Smooth muscle cell (in vitro differentiated cells): ENCODE measurements around the gene LRRC32. TPM values are rescaled to one million over a fixed set of nuclear protein-coding genes. Genes with fewer than 3 reads are reported as not detected.

ENCODE experiments used
- DNase-seq: peaks from one replicate; lab custom pipeline; 2025; ENCODE audit not compliant: unreplicated experiment; lab: John Stamatoyannopoulos, UW
- H2AFZ ChIP-seq: fragments of 200-600 bp; sonication (generic); 2 replicates; pipeline ENCODE4 v1.6.0; 2016; ENCODE audit warnings: antibody characterized with exemption, low read depth, mild to moderate bottlenecking
- H3F3A ChIP-seq: fragments of 200-600 bp; sonication (generic); 2 replicates; pipeline ENCODE4 v1.6.0; 2017; ENCODE audit warnings: antibody characterized with exemption, low read depth
- H3K27ac ChIP-seq: fragments of 200-600 bp; sonication (generic); 2 replicates; pipeline ENCODE4 v1.5.1; 2016; ENCODE audit warnings: low read depth, mild to moderate bottlenecking
- H3K27me3 ChIP-seq: fragments of 200-600 bp; sonication (generic); 2 replicates; pipeline ENCODE4 v1.6.1; 2016; ENCODE audit warnings: low read depth, mild to moderate bottlenecking
- H3K36me3 ChIP-seq: fragments of 200-600 bp; sonication (generic); 2 replicates; pipeline ENCODE4 v1.5.1; 2016; ENCODE audit warnings: low read depth
- H3K4me1 ChIP-seq: fragments of 200-600 bp; sonication (generic); 2 replicates; pipeline ENCODE4 v1.5.1; 2016; ENCODE audit warnings: low read depth
- H3K4me2 ChIP-seq: fragments of 200-600 bp; sonication (generic); 2 replicates; pipeline ENCODE4 v1.6.0; 2016; ENCODE audit warnings: mild to moderate bottlenecking
- H3K4me3 ChIP-seq: fragments of 200-600 bp; sonication (generic); 2 replicates; pipeline ENCODE4 v1.5.1; 2016; ENCODE audit warnings: mild to moderate bottlenecking
- H3K79me2 ChIP-seq: fragments of 200-600 bp; sonication (generic); 2 replicates; pipeline ENCODE4 v1.6.0; 2016; ENCODE audit warnings: low read depth, mild to moderate bottlenecking
- H3K9ac ChIP-seq: fragments of 200-600 bp; sonication (generic); 2 replicates; pipeline ENCODE4 v1.6.0; 2016; ENCODE audit warnings: low read depth
- H3K9me3 ChIP-seq: fragments of 200-600 bp; sonication (generic); replicated peaks from 2 replicates; pipeline ENCODE4 v1.5.1; 2016; ENCODE audit warnings: low read depth
- H4K20me1 ChIP-seq: fragments of 200-600 bp; sonication (generic); 2 replicates; pipeline ENCODE4 v1.6.0; 2016; ENCODE audit warnings: low read depth
- WGBS: methylation state at CpG from one replicate; pipeline ENCODE4 v1.1.7; 2016; ENCODE audit warnings: low lambda C conversion rate; 5-methylcytosine and 5-hydroxymethylcytosine counted together
- polyA plus RNA-seq: library from polyadenylated mRNA; unstranded; fragments of >200 nt; fragmentation: Nextera tagmentation; extraction: Ambion mirVana; gene quantifications from 2 replicates; pipeline ENCODE4 v1.2.1, GENCODE V29; 2016
- total RNA-seq: library from RNA; depleted of rRNA; stranded (reverse); fragments of >200 nt; gene quantifications from 2 replicates; pipeline ENCODE4 v1.2.3, GENCODE V29; 2014
- TF ChIP-seq, protein P1 (sequence below): fragments of 200-600 bp; sonication (generic); IDR thresholded peaks from 2 replicates; pipeline ENCODE4 v1.5.1; 2017; ENCODE audit warnings: borderline replicate concordance, mild to moderate bottlenecking, antibody characterized with exemption; ENCODE audit not compliant: insufficient read depth, poor library complexity, severe bottlenecking

LRRC32 gene
- total and polyA plus RNA-seq, 2 experiments from 2014 or later = 171 to 444 TPM

GRCh38 chr11:76624500-76625379 is 45.8 kb downstream of the LRRC32 start:
- TF ChIP-seq, protein P1, sequence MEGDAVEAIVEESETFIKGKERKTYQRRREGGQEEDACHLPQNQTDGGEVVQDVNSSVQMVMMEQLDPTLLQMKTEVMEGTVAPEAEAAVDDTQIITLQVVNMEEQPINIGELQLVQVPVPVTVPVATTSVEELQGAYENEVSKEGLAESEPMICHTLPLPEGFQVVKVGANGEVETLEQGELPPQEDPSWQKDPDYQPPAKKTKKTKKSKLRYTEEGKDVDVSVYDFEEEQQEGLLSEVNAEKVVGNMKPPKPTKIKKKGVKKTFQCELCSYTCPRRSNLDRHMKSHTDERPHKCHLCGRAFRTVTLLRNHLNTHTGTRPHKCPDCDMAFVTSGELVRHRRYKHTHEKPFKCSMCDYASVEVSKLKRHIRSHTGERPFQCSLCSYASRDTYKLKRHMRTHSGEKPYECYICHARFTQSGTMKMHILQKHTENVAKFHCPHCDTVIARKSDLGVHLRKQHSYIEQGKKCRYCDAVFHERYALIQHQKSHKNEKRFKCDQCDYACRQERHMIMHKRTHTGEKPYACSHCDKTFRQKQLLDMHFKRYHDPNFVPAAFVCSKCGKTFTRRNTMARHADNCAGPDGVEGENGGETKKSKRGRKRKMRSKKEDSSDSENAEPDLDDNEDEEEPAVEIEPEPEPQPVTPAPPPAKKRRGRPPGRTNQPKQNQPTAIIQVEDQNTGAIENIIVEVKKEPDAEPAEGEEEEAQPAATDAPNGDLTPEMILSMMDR = no peak
- H3F3A ChIP-seq = no peaks in the 10 kb centered on the region
- H3K4me3 ChIP-seq = no peak overlapping the region
- DNase-seq = no peak
- no peaks in the 10 kb centered on the region for H3K36me3 ChIP-seq
- peak overlapping the region; percentile 94 for H3K27ac ChIP-seq
- H2AFZ ChIP-seq = no peak overlapping the region
- peaks cover 14% of the 10 kb centered on the region for H3K4me1 ChIP-seq
- no peaks in the 10 kb centered on the region for H3K79me2 ChIP-seq
- H4K20me1 ChIP-seq = no peaks in the 10 kb centered on the region
- H3K9me3 ChIP-seq = no peaks in the 10 kb centered on the region
- WGBS = 64% methylated on average over 15 of the region's 15 CpGs
- H3K4me2 ChIP-seq = no peak overlapping the region
- no peak overlapping the region for H3K9ac ChIP-seq
- no peaks in the 10 kb centered on the region for H3K27me3 ChIP-seq

DNA sequence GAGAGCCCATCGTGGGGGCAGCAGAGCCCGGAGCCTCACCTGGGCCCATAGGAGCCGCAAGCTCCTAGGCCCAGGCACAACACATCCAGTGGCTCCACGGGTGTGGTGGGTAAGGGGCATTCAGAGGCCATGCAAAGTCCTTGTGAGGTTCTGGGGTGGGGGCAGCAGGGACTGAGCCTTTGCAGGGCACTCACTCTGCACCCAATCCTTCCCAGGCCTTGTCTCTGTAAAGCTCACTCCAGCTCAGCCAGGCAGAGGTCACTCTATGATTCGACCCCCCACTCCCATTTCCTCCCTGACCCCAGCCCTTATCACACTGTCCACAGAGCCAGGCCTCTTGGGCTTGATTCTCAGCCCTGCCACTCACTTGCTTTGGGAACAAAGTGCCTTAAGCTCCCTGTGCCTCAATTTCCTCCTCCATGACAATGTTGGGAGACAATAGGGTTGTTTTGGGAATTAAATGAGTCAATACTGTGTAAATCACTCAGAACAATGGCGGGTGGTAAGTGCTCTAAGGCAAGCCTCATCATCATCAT is 46.6 kb downstream of the LRRC32 start:
- peak overlapping the region; percentile 94 for H3K27ac ChIP-seq
- no peaks in the 10 kb centered on the region for H3K36me3 ChIP-seq
- no peaks in the 10 kb centered on the region for H3K9me3 ChIP-seq
- no peak for DNase-seq
- no peaks in the 10 kb centered on the region for H3F3A ChIP-seq
- peaks cover 14% of the 10 kb centered on the region for H3K4me1 ChIP-seq
- no peak overlapping the region for H3K4me3 ChIP-seq
- H3K79me2 ChIP-seq = no peaks in the 10 kb centered on the region
- WGBS = 77% methylated on average over 6 of the region's 6 CpGs
- H2AFZ ChIP-seq = no peak overlapping the region
- TF ChIP-seq, protein P1 = no peak
- H3K9ac ChIP-seq = no peak overlapping the region
- no peaks in the 10 kb centered on the region for H3K27me3 ChIP-seq
- H3K4me2 ChIP-seq = no peak overlapping the region
- no peaks in the 10 kb centered on the region for H4K20me1 ChIP-seq

DNA sequence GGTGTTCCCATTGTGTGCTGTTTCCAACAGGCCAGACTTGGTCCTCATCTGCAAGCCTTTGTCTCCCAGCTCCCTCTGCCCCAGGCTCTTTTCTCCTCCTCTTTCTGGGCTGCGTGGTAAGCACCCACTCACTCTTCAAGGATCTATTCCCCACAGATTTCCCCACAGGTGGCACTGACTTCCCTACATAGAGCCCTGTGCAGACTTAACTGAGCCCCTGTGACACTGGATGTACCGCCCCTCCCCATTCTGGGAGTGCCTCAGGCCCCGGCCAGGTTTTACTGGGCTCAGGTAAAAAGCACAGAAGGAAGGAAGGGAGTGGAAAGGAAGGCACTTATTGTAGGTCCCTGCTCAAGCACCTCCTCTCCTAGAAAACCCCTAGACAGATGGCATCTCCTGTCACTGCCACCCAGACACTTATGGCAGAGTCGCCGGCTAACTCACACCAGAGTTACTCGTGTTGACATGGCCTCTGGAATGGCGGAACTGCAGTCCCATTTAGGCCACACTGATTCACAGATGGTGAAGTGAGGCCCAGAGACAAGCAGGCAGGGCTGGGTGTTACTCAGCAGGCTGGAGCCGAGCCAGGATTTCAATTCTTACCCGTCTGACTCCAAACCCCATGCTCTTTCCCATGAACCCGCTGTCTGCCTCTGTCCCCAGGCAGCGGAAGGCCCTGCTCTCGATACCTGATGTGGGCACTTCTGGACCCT is 47.2 kb downstream of the LRRC32 start:
- H3K4me3 ChIP-seq = no peak overlapping the region
- no peaks in the 10 kb centered on the region for H3K36me3 ChIP-seq
- H3K4me1 ChIP-seq = peaks cover 14% of the 10 kb centered on the region
- 37% methylated on average over 12 of the region's 12 CpGs for WGBS
- H2AFZ ChIP-seq = no peak overlapping the region
- H3K9ac ChIP-seq = no peak overlapping the region
- H3K4me2 ChIP-seq = peak overlapping the region; percentile 30
- no peaks in the 10 kb centered on the region for H3K27me3 ChIP-seq
- H3K9me3 ChIP-seq = peaks cover 4% of the 10 kb centered on the region
- TF ChIP-seq, protein P1 = no peak
- no peaks in the 10 kb centered on the region for H3K79me2 ChIP-seq
- no peaks in the 10 kb centered on the region for H4K20me1 ChIP-seq
- DNase-seq = no peak
- no peaks in the 10 kb centered on the region for H3F3A ChIP-seq
- H3K27ac ChIP-seq = peak overlapping the region; percentile 94
